Stimulated activated naive B cell treated with anti-CD40 and anti-IgM and Interleukin-4, amounts not matched to agents 10 μg/mL and 1 μg/mL and 100 μg/mL, for 72 hours (primary cell): Measurements from ENCODE around the gene TYMP.

Experiments
- ATAC-seq, 2 donors: fragments of 150-1000 bp; cut with Tn5 transposase; replicated peaks; 2 replicates each; pipeline ENCODE4 v1.10.0; 2021; ENCODE audit warnings: moderate library complexity in 1 of 2
- DNase-seq: peaks from one replicate; pipeline ENCODE4 v3.0.0; 2021
- H3K27ac Mint-ChIP-seq: one replicate; pipeline ENCODE4 v1.8.0; 2022; ENCODE audit warnings: mild to moderate bottlenecking, mixed read lengths
- H3K27me3 Mint-ChIP-seq, 2 donors: one replicate each; pipeline ENCODE4 v1.8.0; 2022; ENCODE audit warnings: mixed read lengths in 2 of 2
- H3K36me3 Mint-ChIP-seq, 2 donors: one replicate each; pipeline ENCODE4 v1.8.0; 2022; ENCODE audit warnings: mixed read lengths in 2 of 2, mild to moderate bottlenecking in 1 of 2
- H3K4me1 Mint-ChIP-seq, 2 donors: one replicate each; pipeline ENCODE4 v1.8.0; 2022; ENCODE audit warnings: mixed read lengths in 2 of 2, mild to moderate bottlenecking in 1 of 2
- H3K4me3 Mint-ChIP-seq, 2 donors: one replicate each; pipeline ENCODE4 v1.8.0; 2022; ENCODE audit warnings: mild to moderate bottlenecking in 2 of 2, mixed read lengths in 2 of 2, moderate library complexity in 1 of 2
- H3K9me3 Mint-ChIP-seq, 2 donors: one replicate each; pipeline ENCODE4 v1.8.0; 2022; ENCODE audit warnings: mixed read lengths in 2 of 2, mild to moderate bottlenecking in 1 of 2

Gene TYMP

DNA sequence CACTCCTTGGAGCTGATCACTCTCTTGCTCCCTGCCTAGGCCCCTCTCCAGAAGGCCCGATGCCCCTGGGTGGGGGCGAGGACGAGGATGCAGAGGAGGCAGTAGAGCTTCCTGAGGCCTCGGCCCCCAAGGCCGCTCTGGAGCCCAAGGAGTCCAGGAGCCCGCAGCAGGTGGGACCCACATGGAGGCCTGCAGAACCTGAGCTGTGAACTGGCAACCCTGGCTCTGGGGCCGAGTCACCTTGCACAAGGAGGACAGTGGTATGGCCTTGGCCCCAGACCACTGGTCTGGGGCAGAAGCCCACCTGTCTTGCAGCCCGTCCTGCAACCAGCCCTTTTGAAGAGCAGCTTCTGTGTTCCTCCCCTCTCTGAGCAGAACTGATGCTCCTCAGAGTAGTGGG is 10.7 kb downstream of the TYMP start:
- Mint-ChIP-seq H3K36me3 (peaks cover 46 to 67% of the 10 kb centered on the region in 2 donors), H3K27me3 (no peaks in the 10 kb centered on the region), H3K4me1 (peaks cover 13 to 30% of the 10 kb centered on the region in 2 donors), H3K4me3 (no peak overlapping the region), H3K9me3 (no peaks in the 10 kb centered on the region), H3K27ac (no peak overlapping the region)
- ATAC-seq: no peak
- DNase-seq: no peak

GRCh38 chr22:50518606-50519005 is 11.2 kb downstream of the TYMP start:
- Mint-ChIP-seq H3K4me1 (peaks cover 13 to 24% of the 10 kb centered on the region in 2 donors), H3K27ac (no peak overlapping the region), H3K4me3 (no peak overlapping the region), H3K9me3 (no peaks in the 10 kb centered on the region), H3K36me3 (peaks cover 47 to 68% of the 10 kb centered on the region in 2 donors), H3K27me3 (no peaks in the 10 kb centered on the region)
- DNase-seq (no peak), ATAC-seq (no peak)

DNA sequence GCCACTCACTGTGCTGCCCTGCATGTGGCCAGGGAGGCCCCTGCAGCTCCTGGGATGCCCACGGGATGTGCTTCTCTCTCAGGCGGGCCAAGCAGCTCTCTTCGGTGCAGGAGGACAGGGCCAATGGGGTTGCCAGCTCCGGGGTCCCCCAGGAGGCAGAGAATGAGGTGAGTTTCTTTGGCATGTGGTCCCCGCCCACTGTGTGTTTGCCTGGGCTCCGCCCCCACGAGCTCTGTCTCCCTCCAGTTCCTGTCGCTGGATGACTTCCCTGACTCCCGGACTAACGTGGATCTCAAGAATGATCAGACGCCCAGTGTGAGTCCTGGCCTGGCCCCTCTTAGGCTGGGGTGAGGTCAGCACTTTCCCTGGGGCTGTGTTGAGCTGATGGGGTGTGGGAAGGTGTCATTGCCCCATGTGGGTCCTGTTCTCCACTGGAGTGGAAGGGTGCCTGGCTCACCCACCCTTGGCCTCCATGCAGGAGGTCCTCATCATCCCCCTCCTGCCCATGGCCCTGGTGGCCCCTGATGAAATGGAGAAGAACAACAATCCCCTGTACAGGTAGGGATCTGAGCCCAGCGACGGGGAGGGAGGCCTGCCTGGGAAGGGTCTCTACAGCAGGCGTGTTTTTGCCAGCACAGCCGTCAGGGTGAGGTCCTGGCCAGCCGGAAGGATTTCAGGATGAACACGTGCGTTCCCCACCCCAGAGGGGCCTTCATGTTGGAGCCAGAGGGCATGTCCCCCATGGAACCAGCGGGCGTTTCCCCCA is 12.1 kb downstream of the TYMP start:
- ATAC-seq (no peak), DNase-seq (no peak)
- Mint-ChIP-seq H3K27ac (peak overlapping the region; percentile 14), H3K4me1 (peaks cover 10 to 15% of the 10 kb centered on the region in 2 donors), H3K4me3 (no peak overlapping the region), H3K27me3 (no peaks in the 10 kb centered on the region), H3K36me3 (peaks cover 42 to 67% of the 10 kb centered on the region in 2 donors), H3K9me3 (no peaks in the 10 kb centered on the region)

DNA sequence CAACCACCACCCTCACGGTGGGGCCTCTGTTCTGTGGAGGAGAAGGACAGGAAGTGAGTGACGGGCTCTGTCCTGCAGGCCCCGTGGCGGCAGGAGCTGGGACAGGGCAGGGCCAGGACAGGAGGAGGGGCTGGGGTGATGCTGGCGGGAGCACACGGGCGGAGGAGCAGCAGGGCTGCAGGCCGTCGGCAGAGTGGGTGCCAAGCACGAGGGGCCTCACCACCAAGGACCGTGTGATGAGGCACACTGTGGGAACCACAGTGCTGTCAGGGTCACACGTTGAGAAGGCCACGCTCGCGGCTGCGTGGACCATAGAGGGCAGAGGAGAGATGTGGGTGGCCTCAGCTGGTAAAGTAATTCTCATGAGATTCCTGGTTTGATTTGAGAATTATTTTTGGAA is 12.9 kb downstream of the TYMP start:
- ATAC-seq: no peak
- H3K27ac Mint-ChIP-seq: no peak overlapping the region
- H3K36me3 Mint-ChIP-seq: peaks cover 41 to 66% of the 10 kb centered on the region in 2 donors

GRCh38 chr22:50516068-50516467 is 13.7 kb downstream of the TYMP start:
- ATAC-seq: no peak
- Mint-ChIP-seq H3K36me3 (peaks cover 38 to 63% of the 10 kb centered on the region in 2 donors), H3K27ac (no peak overlapping the region), H3K4me3 (no peak overlapping the region), H3K27me3 (no peaks in the 10 kb centered on the region), H3K9me3 (no peaks in the 10 kb centered on the region), H3K4me1 (peaks cover 9 to 11% of the 10 kb centered on the region in 2 donors)
- no peak for DNase-seq

More for the DNA sequence above, 12.9 kb downstream of the TYMP start:
- H3K27me3 Mint-ChIP-seq: no peaks in the 10 kb centered on the region
- peaks cover 9 to 11% of the 10 kb centered on the region in 2 donors for H3K4me1 Mint-ChIP-seq
- no peak overlapping the region for H3K4me3 Mint-ChIP-seq
- no peaks in the 10 kb centered on the region for H3K9me3 Mint-ChIP-seq
- DNase-seq: no peak

DNA sequence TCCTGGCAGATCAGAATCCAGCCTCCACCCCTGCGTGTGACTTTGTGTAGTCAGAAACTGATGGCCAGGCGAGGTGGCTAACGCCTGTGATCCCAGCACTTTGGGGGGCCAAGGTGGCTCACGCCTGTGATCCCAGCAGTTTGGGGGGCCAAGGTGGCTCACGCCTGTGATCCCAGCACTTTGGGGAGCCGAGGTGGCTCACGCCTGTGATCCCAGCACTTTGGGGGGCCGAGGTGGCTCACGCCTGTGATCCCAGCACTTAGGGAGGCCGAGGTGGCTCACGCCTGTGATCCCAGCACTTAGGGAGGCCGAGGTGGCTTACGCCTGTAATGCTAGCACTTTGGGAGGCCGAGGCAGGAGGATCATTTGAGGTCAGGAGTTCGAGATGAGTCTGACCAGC is 16.6 kb downstream of the TYMP start:
- H3K27ac Mint-ChIP-seq: no peak overlapping the region
- H3K4me3 Mint-ChIP-seq: no peak overlapping the region
- no peaks in the 10 kb centered on the region for H3K27me3 Mint-ChIP-seq
- ATAC-seq (no peak), DNase-seq (no peak)
- peaks cover 20 to 22% of the 10 kb centered on the region in 2 donors for H3K4me1 Mint-ChIP-seq
- H3K9me3 Mint-ChIP-seq: no peaks in the 10 kb centered on the region
- peaks cover 19 to 41% of the 10 kb centered on the region in 2 donors for H3K36me3 Mint-ChIP-seq

DNA sequence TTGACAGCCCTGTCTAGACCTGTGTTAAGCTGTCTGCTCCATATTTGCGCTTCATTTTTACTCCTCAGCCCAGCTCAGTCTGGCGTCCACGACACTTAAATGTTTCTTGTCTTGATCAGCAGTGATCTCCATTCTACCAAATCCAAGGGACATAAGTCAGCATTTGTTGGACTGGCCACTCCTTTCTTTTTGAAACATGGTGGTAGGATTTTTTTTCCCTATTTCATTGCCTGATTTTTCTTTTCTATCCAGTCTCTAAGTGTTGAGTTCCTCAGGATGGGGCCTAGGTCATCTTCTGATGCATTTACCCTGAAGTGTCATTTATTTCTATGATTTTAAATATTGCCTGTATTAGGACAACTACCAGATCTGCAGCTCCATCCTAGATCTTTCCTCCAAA is 20.9 kb downstream of the TYMP start:
- Mint-ChIP-seq H3K27ac (peak overlapping the region; percentile 99), H3K27me3 (no peaks in the 10 kb centered on the region), H3K36me3 (peaks cover 13 to 18% of the 10 kb centered on the region in 2 donors), H3K9me3 (no peaks in the 10 kb centered on the region), H3K4me1 (peaks cover 15 to 17% of the 10 kb centered on the region in 2 donors), H3K4me3 (peak overlapping the region; percentile 97 to 98)
- ATAC-seq: peak in 1 of 2 donors; percentile 2
- no peak for DNase-seq

DNA sequence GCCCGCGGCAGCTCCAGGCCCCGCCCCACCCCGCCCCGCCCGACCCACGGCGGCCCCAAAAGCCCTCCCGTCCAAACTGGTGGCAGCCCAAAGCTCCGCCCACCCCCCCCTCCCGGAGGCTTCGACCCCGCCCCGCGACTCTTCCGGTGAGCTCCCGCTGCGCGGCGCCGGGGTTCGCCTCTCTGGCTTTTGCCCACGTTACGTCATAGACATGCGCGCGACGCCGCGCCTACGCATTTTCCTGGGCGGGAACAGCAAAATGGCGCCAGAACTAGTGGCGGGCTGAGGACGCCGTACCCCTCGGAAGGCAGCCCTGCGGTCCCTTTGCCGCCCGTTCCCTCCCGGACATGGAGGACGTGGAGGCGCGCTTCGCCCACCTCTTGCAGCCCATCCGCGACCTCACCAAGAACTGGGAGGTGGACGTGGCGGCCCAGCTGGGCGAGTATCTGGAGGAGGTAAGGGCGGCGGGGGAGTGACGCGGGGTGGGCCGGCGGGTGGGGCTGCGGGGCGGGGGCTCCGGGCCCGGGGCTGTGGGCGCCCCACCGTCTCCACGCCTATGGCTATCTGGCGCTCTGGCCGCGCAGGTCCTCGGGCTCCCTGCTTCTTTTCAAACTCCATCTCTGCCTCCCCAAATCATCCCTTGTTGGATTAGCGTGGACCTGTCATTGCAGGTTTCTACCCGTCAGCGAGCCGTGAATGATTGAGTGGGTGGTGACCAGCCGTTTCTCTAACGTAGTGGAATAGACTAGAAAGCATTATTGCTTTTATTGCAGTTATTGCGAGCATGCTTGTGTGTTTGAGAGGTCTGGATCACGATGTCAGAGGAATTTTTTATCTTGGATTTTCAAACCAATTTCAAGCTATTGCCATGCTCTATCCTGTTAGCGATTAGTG is 21.6 kb downstream of the TYMP start, which contains the start of gene NCAPH2:
Gene NCAPH2 (plus strand): TSS at position 234 of the 894 bp plus-strand sequence. CDS start 114 bp downstream, at position 348.
- no peaks in the 10 kb centered on the region for H3K9me3 Mint-ChIP-seq
- H3K4me1 Mint-ChIP-seq: peaks cover 15 to 17% of the 10 kb centered on the region in 2 donors
- H3K27ac Mint-ChIP-seq: peak within 1 kb of the TSS; percentile 99
- H3K36me3 Mint-ChIP-seq: peaks cover 11 to 16% of the 10 kb centered on the region in 2 donors
- peak within 1 kb of the TSS; percentile 98 to 99 for H3K4me3 Mint-ChIP-seq
- H3K27me3 Mint-ChIP-seq: no peaks in the 10 kb centered on the region
- ATAC-seq: peak; percentile 65 to 73
- DNase-seq: peak; percentile 96

DNA sequence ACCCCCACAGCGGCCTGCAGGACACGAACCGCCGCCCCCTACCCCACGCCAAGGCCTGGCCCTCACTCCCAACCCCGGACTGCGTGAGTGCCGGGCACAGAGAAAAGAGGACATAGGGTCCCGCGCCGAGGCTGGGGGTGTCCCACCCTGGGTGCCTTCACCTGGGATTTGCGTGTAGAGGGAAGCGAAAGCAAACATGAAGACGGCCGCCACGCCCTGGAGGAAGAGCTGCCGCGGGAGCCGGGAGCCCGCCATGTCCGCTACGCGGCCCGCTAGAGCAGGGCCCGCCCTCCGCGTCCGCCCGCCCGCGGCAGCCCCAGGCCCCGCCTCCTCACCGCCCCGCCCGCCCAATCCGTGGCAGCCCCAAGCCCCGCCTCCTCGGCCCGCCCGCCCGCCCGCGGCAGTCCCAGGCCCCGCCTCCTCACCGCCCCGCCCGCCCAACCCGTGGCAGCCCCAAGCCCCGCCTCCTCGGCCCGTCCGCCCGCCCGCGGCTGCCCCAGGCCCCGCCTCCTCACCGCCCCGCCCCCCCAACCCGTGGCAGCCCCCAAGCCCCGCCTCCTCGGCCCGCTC is 22.3 kb downstream of the TYMP start, which contains the start of gene LMF2:
Gene LMF2 (minus strand): TSS at position 282 of the 570 bp plus-strand sequence. CDS start 27 bp downstream, at position 255.
- Mint-ChIP-seq H3K36me3 (peaks cover 11 to 21% of the 10 kb centered on the region in 2 donors), H3K27ac (peak within 1 kb of the TSS; percentile 99), H3K4me1 (peaks cover 15 to 17% of the 10 kb centered on the region in 2 donors), H3K9me3 (no peaks in the 10 kb centered on the region), H3K4me3 (peak within 1 kb of the TSS; percentile 98 to 99), H3K27me3 (no peaks in the 10 kb centered on the region)
- peak; percentile 83 to 85 for ATAC-seq
- DNase-seq: peak; percentile 86

DNA sequence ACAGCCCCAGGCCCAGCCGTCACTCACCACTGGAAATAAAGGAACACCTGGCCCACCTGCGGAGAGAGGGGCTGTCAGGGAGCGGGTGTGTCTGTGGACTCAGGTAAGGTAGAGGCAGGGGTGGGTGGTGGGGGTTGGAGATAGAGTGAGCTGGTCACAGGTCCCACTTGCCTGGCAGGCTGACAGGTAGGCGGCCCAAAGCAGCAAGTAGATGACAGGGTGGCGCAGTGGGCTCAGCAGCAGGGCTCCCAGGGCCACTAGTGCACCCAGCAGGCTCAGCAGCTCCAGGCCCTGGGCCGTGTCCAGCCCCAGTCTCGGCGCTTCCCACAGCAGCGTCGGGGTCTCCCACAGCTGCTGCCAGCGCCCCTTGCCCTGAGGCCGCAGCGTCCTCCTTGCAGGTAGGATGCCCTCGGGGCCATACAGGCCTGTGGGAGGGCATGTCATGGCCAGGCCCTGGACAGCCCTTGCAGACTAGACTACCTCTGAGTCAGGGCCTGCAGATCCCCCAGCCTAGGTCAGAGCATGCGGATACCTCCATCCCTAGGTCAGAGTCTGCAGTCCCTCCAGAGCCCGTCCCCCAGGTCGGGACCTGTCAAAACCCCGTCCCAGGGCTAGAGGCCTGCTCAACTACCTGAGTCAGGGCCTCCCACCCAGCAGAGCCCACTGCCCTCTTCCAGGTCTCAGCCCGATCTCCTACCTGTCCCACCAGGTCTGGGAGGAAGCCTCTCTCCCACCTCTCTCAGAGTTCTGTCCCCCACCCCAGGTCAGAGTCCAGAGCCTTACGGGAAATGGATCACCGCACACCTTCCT is 23.0 kb downstream of the TYMP start:
- ATAC-seq (peak; percentile 1 to 2), DNase-seq (no peak)
- Mint-ChIP-seq H3K9me3 (no peaks in the 10 kb centered on the region), H3K27me3 (no peaks in the 10 kb centered on the region), H3K4me1 (peaks cover 13 to 17% of the 10 kb centered on the region in 2 donors), H3K4me3 (peak overlapping the region; percentile 96 to 99), H3K27ac (peak overlapping the region; percentile 98), H3K36me3 (peaks cover 11 to 17% of the 10 kb centered on the region in 2 donors)

DNA sequence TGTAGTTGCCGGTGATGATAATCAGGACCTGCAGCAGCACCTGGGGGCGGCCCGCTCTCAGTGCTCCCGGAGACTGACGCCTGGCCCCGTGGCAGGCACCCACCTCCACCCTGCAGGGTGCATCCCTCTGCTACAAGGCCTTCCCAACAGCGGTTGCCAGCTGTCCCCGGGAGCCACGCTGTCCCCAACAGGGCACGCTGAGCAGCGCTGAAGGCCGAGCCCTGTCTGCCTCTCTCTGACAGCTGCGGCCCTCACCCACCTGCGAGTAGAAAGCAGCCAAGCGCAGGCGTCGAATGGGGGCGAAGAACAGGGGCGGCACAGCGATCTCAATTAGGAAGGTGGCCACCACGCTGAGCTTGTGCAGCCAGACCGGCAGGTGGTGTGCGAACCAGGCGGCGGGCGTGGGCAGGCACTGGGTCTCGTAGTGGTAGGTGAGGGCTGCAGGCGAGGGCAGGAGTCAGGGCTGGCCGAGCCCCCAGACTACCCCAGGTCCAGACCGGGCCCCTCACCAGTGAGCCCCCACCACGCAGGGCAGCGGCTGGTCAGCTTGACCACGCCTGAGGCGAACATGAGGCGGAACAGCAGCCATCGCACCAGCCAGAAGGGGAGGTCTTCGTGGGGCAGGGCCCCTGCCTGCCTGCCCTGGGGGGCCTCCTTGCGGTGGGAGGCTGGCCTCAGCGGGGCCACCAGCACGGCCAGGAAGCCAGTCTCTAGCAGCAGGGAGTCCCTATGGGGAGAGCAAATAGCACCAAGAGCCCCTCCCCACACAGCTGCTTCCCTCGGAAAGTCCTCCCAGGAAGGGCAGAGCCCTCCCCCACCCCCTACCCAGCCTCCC is 23.8 kb downstream of the TYMP start:
- ATAC-seq (no peak), DNase-seq (no peak)
- H3K4me1 Mint-ChIP-seq: peaks cover 13 to 17% of the 10 kb centered on the region in 2 donors
- H3K9me3 Mint-ChIP-seq: no peaks in the 10 kb centered on the region
- no peaks in the 10 kb centered on the region for H3K27me3 Mint-ChIP-seq
- H3K4me3 Mint-ChIP-seq: peak overlapping the region; percentile 96 to 99
- peak overlapping the region; percentile 20 for H3K27ac Mint-ChIP-seq
- peaks cover 11 to 17% of the 10 kb centered on the region in 2 donors for H3K36me3 Mint-ChIP-seq

- no peak overlapping the region for H3K27ac Mint-ChIP-seq
- no peak for DNase-seq
- H3K9me3 Mint-ChIP-seq: no peaks in the 10 kb centered on the region
- peaks cover 11 to 17% of the 10 kb centered on the region in 2 donors for H3K36me3 Mint-ChIP-seq
- no peaks in the 10 kb centered on the region for H3K27me3 Mint-ChIP-seq
- ATAC-seq: no peak
- peaks cover 13 to 17% of the 10 kb centered on the region in 2 donors for H3K4me1 Mint-ChIP-seq
- no peak overlapping the region for H3K4me3 Mint-ChIP-seq
These were observed 24.5 kb downstream of the TYMP start for GRCh38 chr22:50505276-50505775.
